HepG2 (cell line): Measurements from ENCODE around the gene MYO15A. TPM values are rescaled to one million over a fixed set of nuclear protein-coding genes. Genes with fewer than 3 reads are reported as not detected.

ENCODE experiments used
- ATRX ChIP-seq: sonication (generic); formaldehyde crosslinking; IDR thresholded peaks from 2 replicates; pipeline ENCODE4 v1.4.0; 2020; ENCODE audit warnings: missing genetic modification reagents, borderline replicate concordance
- CBX2 ChIP-seq, 2 experiments: fragments of 200-600 bp in 1 of 2; sonication (generic); formaldehyde crosslinking in 1 of 2; IDR thresholded peaks; 2 replicates each; pipeline versions ENCODE4 v1.7.0 to v1.8.1; 2018 to 2022; ENCODE audit warnings: low read depth in 2 of 2, low read length in 1 of 2, mild to moderate bottlenecking in 1 of 2, missing genetic modification reagents in 1 of 2
- DNMT1 ChIP-seq: sonication (generic); formaldehyde crosslinking; IDR thresholded peaks from 2 replicates; pipeline ENCODE4 v1.5.1; 2020; ENCODE audit warnings: mild to moderate bottlenecking, missing genetic modification reagents
- ELF1 ChIP-seq: sonication (generic); formaldehyde crosslinking; IDR thresholded peaks from 2 replicates; pipeline ENCODE4 v1.4.0; 2020; ENCODE audit warnings: missing genetic modification reagents
- ERF ChIP-seq: IDR thresholded peaks from 2 replicates; pipeline ENCODE4 v1.6.1; 2018; ENCODE audit warnings: missing biosample characterization, missing genetic modification reagents
- ESRRA ChIP-seq: sonication (generic); formaldehyde crosslinking; IDR thresholded peaks from 2 replicates; pipeline ENCODE4 v1.5.1; 2020; ENCODE audit warnings: mild to moderate bottlenecking, low read depth, missing genetic modification reagents
- GATA4 ChIP-seq: sonication (generic); IDR thresholded peaks from 2 replicates; pipeline ENCODE4 v1.6.1; 2016; ENCODE audit warnings: antibody characterized with exemption, low read depth, borderline replicate concordance
- GFI1 ChIP-seq: sonication (generic); formaldehyde crosslinking; IDR thresholded peaks from 2 replicates; pipeline ENCODE4 v1.5.0; 2020; ENCODE audit warnings: missing genetic modification reagents, mild to moderate bottlenecking, borderline replicate concordance
- HOXA3 ChIP-seq: sonication (generic); formaldehyde crosslinking; IDR thresholded peaks from 2 replicates; pipeline ENCODE4 v1.5.0; 2020; ENCODE audit warnings: missing genetic modification reagents
- JUND ChIP-seq: sonication (generic); formaldehyde crosslinking; IDR thresholded peaks from 2 replicates; pipeline ENCODE4 v1.8.0; 2022; ENCODE audit warnings: mild to moderate bottlenecking, missing genetic modification reagents
- MBNL3 ChIP-seq: fragments of 250-450 bp; sonication (Bioruptor Pico); conservative IDR thresholded peaks from 2 replicates; pipeline ENCODE4 v1.8.0; 2022; ENCODE audit warnings: mild to moderate bottlenecking, inconsistent platforms
- PCBP2 ChIP-seq: fragments of 200-400 bp; formaldehyde crosslinking; optimal IDR thresholded peaks from 2 replicates; pipeline ENCODE3; 2018; ENCODE audit warnings: low read length, low read depth; ENCODE audit not compliant: poor library complexity, severe bottlenecking
- RFXANK ChIP-seq: IDR thresholded peaks from 2 replicates; pipeline ENCODE4 v1.6.1; 2016
- SAP130 ChIP-seq: IDR thresholded peaks from 2 replicates; pipeline ENCODE4 v1.6.1; 2016; ENCODE audit warnings: low read depth
- ZFX ChIP-seq: sonication (generic); formaldehyde crosslinking; IDR thresholded peaks from 2 replicates; pipeline ENCODE4 v1.4.0; 2020; ENCODE audit warnings: mild to moderate bottlenecking, low read depth, missing genetic modification reagents, moderate library complexity
- ZFY ChIP-seq: sonication (generic); formaldehyde crosslinking; IDR thresholded peaks from 2 replicates; pipeline ENCODE4 v1.4.0; 2020; ENCODE audit warnings: missing genetic modification reagents
- ZNF496 ChIP-seq: sonication (generic); formaldehyde crosslinking; IDR thresholded peaks from 2 replicates; pipeline ENCODE4 v1.8.1; 2023; ENCODE audit warnings: mild to moderate bottlenecking, moderate library complexity, missing genetic modification reagents; ENCODE audit not compliant: insufficient replicate concordance
- ZNF724P ChIP-seq: sonication (generic); formaldehyde crosslinking; IDR thresholded peaks from 2 replicates; pipeline ENCODE4 v1.8.0; 2022; ENCODE audit warnings: missing genetic modification reagents, borderline replicate concordance
- ZSCAN21 ChIP-seq: sonication (generic); formaldehyde crosslinking; IDR thresholded peaks from 2 replicates; pipeline ENCODE4 v1.8.0; 2022; ENCODE audit warnings: mild to moderate bottlenecking, missing genetic modification reagents, moderate library complexity, borderline replicate concordance
- polyA plus RNA-seq, 8 experiments: library from polyadenylated mRNA; depleted of rRNA in 3 of 8; stranded (reverse) in 7 of 8; unstranded in 1 of 8; fragments of >200 nt; fragmentation: Illumina TruSeq in 4 of 8; extraction: Trizol in 4 of 8; gene quantifications; 2 replicates each; pipeline versions ENCODE4 v1.2.1 to v1.2.3, GENCODE V29; 2011 to 2016; ENCODE audit warnings: low read depth in 4 of 8, missing spikeins in 1 of 8, mixed read lengths in 1 of 8; ENCODE audit not compliant: insufficient read depth in 1 of 8
- total RNA-seq, 5 experiments: library from RNA; depleted of rRNA; stranded (reverse); fragments of >200 nt; fragmentation: Illumina TruSeq; extraction: Trizol; gene quantifications; 2 replicates each; pipeline ENCODE4 v1.2.3, GENCODE V29; 2016; ENCODE audit warnings: low read depth in 1 of 5
- TF ChIP-seq, protein P1 (sequence below): IDR thresholded peaks from 2 replicates; pipeline ENCODE4 v1.6.1; 2012; ENCODE audit warnings: inconsistent platforms
- TF ChIP-seq, protein P2 (sequence below): sonication (generic); formaldehyde crosslinking; IDR thresholded peaks from 2 replicates; pipeline ENCODE4 v1.4.0; 2020; ENCODE audit warnings: missing genetic modification reagents
- TF ChIP-seq, protein P3 (sequence below): sonication (generic); formaldehyde crosslinking; IDR thresholded peaks from 2 replicates; pipeline ENCODE4 v1.8.0; 2022; ENCODE audit warnings: mild to moderate bottlenecking, missing genetic modification reagents
- TF ChIP-seq, protein P4 (sequence below): sonication (generic); formaldehyde crosslinking; IDR thresholded peaks from 2 replicates; pipeline ENCODE4 v1.9.0; 2022; ENCODE audit warnings: missing genetic modification reagents, mild to moderate bottlenecking, borderline replicate concordance
- TF ChIP-seq, protein P5 (sequence below): IDR thresholded peaks from 2 replicates; pipeline ENCODE4 v1.6.1; 2016; ENCODE audit warnings: missing compliant biosample characterization, missing genetic modification reagents, borderline replicate concordance

Gene MYO15A
- total and polyA plus RNA-seq, 2 of the 13 experiments (the other 11 are each of a cell fraction or from before 2014, with no cell fraction given): 0.07 to 0.20 TPM

DNA sequence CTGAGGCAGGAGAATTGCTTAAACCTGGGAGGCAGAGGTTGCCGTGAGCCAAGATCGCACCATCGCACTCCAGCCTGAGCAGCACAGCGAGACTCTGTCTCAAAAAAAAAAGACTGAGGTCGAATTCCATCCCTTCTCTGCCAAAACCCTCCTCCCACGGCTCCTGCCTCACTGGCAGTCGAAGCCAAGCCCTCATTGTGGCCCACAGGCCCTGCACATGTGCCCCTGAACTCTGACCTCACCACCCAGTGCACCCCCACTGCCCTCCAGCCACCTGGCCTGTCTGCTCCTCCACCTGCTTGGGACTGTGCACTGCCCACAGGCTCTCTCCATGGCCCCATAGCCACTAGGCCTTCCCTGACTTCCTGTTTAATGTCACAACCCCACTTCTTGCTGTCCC lies 7.0 kb downstream of the MYO15A start (continued):
- no peak for TF ChIP-seq DNMT1 (CRISPR knock-in tag)
- TF ChIP-seq, protein P1, sequence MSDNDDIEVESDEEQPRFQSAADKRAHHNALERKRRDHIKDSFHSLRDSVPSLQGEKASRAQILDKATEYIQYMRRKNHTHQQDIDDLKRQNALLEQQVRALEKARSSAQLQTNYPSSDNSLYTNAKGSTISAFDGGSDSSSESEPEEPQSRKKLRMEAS: peak; percentile 87
- no peak for TF ChIP-seq CBX2 (IDR thresholded peaks at IDR 0.05; ENCODE audit: low read depth, low read length)
- TF ChIP-seq CBX2 (CRISPR knock-in tag; IDR thresholded peaks at IDR 0.05; ENCODE audit: low read depth): no peak
- TF ChIP-seq PCBP2: no peak
- TF ChIP-seq, protein P2, sequence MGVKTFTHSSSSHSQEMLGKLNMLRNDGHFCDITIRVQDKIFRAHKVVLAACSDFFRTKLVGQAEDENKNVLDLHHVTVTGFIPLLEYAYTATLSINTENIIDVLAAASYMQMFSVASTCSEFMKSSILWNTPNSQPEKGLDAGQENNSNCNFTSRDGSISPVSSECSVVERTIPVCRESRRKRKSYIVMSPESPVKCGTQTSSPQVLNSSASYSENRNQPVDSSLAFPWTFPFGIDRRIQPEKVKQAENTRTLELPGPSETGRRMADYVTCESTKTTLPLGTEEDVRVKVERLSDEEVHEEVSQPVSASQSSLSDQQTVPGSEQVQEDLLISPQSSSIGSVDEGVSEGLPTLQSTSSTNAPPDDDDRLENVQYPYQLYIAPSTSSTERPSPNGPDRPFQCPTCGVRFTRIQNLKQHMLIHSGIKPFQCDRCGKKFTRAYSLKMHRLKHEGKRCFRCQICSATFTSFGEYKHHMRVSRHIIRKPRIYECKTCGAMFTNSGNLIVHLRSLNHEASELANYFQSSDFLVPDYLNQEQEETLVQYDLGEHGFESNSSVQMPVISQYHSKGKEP: no peak
- TF ChIP-seq GFI1 (CRISPR knock-in tag): no peak
- TF ChIP-seq ERF: 0 out of 2 replicates have a peak, but pooled peaks have one; percentile 28
- peak; percentile 60 for TF ChIP-seq ZFY (CRISPR knock-in tag)
- TF ChIP-seq, protein P3, sequence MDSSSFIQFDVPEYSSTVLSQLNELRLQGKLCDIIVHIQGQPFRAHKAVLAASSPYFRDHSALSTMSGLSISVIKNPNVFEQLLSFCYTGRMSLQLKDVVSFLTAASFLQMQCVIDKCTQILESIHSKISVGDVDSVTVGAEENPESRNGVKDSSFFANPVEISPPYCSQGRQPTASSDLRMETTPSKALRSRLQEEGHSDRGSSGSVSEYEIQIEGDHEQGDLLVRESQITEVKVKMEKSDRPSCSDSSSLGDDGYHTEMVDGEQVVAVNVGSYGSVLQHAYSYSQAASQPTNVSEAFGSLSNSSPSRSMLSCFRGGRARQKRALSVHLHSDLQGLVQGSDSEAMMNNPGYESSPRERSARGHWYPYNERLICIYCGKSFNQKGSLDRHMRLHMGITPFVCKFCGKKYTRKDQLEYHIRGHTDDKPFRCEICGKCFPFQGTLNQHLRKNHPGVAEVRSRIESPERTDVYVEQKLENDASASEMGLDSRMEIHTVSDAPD (CRISPR knock-in tag): 0 out of 2 replicates have a peak, but pooled peaks have one; percentile 24
- TF ChIP-seq GATA4: no peak
- TF ChIP-seq SAP130 (CRISPR knock-in tag): peak; percentile 35; the same call in 1 of the 2 replicates
- no peak for TF ChIP-seq ESRRA (CRISPR knock-in tag)
- TF ChIP-seq ATRX (CRISPR knock-in tag): no peak
- TF ChIP-seq ZSCAN21: 0 out of 2 replicates have a peak, but pooled peaks have one; percentile 44
- peak; percentile 37; the same call in 1 of the 2 replicates for TF ChIP-seq ELF1 (CRISPR knock-in tag)
- peak; percentile 79 for TF ChIP-seq ZFX (CRISPR knock-in tag)
- no peak for TF ChIP-seq ZNF724P
- TF ChIP-seq MBNL3 (CRISPR knock-in tag): no peak
- no peak for TF ChIP-seq RFXANK (CRISPR knock-in tag)
- TF ChIP-seq, protein P4, sequence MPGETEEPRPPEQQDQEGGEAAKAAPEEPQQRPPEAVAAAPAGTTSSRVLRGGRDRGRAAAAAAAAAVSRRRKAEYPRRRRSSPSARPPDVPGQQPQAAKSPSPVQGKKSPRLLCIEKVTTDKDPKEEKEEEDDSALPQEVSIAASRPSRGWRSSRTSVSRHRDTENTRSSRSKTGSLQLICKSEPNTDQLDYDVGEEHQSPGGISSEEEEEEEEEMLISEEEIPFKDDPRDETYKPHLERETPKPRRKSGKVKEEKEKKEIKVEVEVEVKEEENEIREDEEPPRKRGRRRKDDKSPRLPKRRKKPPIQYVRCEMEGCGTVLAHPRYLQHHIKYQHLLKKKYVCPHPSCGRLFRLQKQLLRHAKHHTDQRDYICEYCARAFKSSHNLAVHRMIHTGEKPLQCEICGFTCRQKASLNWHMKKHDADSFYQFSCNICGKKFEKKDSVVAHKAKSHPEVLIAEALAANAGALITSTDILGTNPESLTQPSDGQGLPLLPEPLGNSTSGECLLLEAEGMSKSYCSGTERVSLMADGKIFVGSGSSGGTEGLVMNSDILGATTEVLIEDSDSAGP (CRISPR knock-in tag): peak; percentile 60; the same call in 1 of the 2 replicates
- TF ChIP-seq HOXA3: peak; percentile 32; the same call in 1 of the 2 replicates
- TF ChIP-seq, protein P5, sequence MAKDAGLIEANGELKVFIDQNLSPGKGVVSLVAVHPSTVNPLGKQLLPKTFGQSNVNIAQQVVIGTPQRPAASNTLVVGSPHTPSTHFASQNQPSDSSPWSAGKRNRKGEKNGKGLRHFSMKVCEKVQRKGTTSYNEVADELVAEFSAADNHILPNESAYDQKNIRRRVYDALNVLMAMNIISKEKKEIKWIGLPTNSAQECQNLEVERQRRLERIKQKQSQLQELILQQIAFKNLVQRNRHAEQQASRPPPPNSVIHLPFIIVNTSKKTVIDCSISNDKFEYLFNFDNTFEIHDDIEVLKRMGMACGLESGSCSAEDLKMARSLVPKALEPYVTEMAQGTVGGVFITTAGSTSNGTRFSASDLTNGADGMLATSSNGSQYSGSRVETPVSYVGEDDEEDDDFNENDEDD: 0 out of 2 replicates have a peak, but pooled peaks have one; percentile 18
- TF ChIP-seq JUND (CRISPR knock-in tag): no peak
- TF ChIP-seq ZNF496 (CRISPR knock-in tag): no peak
